IPS-15b (cell line): Measurements from ENCODE around the gene MEF2B.

ENCODE experiments used
- H3K27me3 ChIP-seq: one replicate; pipeline ENCODE4 v1.6.1; 2013; ENCODE audit warnings: low read length; ENCODE audit not compliant: control insufficient read depth, insufficient read depth
- H3K36me3 ChIP-seq: one replicate; pipeline ENCODE4 v1.6.1; 2013; ENCODE audit warnings: low read length; ENCODE audit not compliant: control insufficient read depth, insufficient read depth
- H3K4me1 ChIP-seq: one replicate; pipeline ENCODE4 v1.6.1; 2013; ENCODE audit warnings: mild to moderate bottlenecking, low read length; ENCODE audit not compliant: control insufficient read depth, insufficient read depth
- H3K4me3 ChIP-seq: one replicate; pipeline ENCODE4 v1.5.1; 2013; ENCODE audit warnings: low read depth, low read length
- H3K9ac ChIP-seq: one replicate; pipeline ENCODE4 v1.6.1; 2013; ENCODE audit warnings: low read depth, mild to moderate bottlenecking, low read length
- H3K9me3 ChIP-seq: one replicate; pipeline ENCODE4 v1.6.1; 2013; ENCODE audit warnings: mild to moderate bottlenecking, low read length; ENCODE audit not compliant: control insufficient read depth, insufficient read depth

The MEF2B gene

DNA sequence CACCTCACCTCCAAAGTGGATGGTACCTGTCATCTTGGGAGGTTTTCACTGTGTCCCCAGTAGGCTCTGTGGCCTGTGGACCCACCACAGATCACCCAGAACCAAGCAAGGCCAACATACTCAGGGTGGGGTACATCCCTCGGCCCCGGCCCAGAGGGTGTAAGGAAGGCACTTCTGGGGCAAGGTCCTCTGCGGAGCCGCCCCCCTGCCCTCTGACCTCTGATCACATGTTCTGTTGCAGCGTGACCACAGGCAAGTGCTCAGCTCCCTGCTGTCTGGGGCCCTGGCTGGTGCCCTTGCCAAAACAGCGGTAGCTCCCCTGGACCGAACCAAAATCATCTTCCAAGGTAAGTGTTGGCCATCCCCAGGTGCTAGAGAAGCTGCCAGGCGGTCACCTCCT, 68.5 kb downstream of the MEF2B start:
- Histone ChIP-seq H3K4me1 (peaks cover 4% of the 10 kb centered on the region), H3K9me3 (no peaks in the 10 kb centered on the region), H3K27me3 (no peaks in the 10 kb centered on the region)

DNA sequence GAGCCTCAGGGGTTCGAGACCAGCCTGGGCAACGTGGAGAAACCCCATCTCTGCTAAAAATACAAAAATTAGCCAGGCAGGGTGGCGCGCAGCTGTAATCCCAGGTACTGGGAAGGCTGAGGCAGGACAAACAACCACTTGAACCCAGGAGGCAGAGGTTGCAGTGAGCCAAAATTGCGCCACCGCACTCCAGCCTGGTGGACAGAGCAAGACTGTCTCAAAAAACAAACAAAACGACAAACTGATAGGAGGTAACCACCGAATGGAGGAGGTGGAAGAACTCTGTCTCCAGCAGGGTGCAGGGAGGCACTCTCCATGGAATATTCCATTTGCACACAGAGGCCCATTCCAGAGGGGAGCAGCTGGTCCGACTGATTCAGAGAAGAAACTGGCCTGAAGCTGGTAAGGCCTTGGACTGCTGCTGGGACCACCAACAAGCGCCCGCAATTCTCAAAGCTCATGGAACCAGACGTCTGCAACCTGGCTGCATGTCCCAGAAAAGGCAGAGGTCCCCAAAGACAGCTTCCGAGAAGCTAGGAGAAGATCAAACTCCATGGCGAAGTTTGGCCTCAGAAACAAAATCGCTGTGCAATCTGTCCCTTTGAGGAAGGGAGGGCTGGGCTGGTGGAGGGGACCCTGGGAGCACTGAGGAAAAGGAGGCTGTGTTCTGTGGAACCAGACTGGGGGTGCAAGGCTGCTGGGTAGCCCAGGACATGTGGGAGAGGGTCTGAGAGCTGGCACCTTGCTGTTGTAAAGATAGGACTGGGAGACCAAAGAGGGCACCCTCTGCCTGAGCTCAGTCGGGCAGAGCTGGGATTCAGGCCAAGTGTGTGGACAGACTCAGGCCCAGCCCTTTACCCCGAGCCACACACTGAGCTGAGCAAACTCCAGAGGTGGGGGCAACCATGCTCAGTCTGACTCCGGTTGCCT, 71.1 kb downstream of the MEF2B start:
- Histone ChIP-seq H3K27me3 (no peaks in the 10 kb centered on the region), H3K9me3 (no peaks in the 10 kb centered on the region), H3K4me1 (no peaks in the 10 kb centered on the region), H3K9ac (no peak overlapping the region), H3K36me3 (no peaks in the 10 kb centered on the region), H3K4me3 (no peak overlapping the region)

More for the DNA sequence above, 68.5 kb downstream of the MEF2B start:
- H3K36me3 ChIP-seq = no peaks in the 10 kb centered on the region
- H3K9ac ChIP-seq = no peak overlapping the region
- H3K4me3 ChIP-seq = no peak overlapping the region

DNA sequence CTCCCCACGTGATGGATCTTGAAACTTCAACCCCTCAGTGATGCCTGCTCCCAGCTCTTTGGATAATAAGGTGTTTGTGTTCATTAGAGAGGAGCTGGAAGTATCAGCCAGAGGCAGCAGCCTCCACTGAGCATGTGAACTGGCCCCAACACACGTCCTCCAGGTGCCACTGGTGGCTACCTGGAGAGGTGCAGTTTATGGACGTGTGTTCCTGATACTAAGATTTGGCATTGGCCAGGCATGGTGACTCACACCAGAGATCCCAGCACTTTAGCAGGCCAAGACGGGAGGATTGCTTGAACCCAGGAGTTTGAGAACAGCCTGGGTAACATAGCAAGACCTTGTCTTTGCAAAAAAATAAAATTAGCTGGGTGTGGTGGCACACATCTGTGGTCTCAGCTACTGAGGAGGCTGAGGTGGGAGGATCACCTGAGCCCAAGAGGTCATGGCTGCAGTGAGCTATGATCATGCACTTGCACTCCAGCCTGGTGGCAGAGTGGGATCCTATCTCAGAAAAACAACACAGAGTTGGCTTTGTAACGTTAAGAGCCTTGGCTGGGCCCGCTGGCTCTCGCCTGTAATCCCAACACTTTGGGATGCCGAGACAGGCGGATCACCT, 71.9 kb downstream of the MEF2B start:
- no peaks in the 10 kb centered on the region for H3K36me3 ChIP-seq
- H3K4me3 ChIP-seq = no peak overlapping the region
- no peaks in the 10 kb centered on the region for H3K4me1 ChIP-seq
- H3K27me3 ChIP-seq = no peaks in the 10 kb centered on the region
- H3K9me3 ChIP-seq = no peaks in the 10 kb centered on the region
- H3K9ac ChIP-seq = no peak overlapping the region

DNA sequence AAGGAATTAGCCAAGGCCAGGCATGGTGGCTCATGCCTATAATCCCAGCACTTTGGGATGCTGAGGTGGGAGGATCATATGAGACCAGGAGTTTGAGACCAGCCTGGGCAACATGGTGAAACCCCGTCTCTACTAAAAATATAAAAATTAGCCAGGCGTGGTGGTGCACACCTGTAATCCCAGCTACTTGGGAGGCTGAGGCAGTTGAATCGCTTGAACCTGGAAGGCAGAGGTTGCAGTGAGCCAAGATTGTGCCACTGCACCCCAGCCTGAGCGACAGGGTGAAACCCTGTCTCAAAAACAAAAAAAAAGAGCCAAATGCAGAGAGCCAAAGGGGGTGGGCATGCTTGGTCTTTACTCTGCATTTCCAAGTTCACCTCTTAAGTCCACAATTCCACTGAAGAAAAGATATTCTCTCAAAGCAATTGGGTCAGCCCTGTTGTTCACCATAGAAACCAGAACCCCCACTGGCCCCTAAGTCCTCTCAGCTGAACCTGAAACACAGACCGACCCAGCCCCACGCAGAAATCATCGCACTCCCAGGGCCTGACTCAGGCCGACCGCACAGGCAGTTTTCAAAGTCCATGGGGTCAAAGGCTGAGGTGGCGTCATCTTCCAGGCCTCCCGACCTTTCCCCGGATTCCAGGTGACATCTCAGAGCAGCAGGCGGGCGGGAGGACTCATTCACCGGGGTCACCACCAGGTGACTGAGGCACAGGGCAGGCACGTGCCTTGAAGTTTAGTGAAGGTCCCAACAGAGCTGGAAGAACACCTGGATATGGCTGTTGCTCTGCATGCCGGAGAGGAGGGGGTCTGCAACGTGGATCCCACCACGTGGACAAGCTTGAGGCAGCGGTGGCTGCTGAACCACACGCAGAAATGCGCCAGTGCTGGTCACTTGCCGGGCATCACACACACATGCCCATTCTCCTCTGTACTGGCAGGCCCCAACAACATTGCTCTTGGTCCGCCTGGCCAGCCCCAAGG, 73.1 kb downstream of the MEF2B start:
- Histone ChIP-seq H3K36me3 (no peaks in the 10 kb centered on the region), H3K9ac (no peak overlapping the region), H3K9me3 (no peaks in the 10 kb centered on the region), H3K27me3 (no peaks in the 10 kb centered on the region), H3K4me1 (no peaks in the 10 kb centered on the region), H3K4me3 (no peak overlapping the region)

DNA sequence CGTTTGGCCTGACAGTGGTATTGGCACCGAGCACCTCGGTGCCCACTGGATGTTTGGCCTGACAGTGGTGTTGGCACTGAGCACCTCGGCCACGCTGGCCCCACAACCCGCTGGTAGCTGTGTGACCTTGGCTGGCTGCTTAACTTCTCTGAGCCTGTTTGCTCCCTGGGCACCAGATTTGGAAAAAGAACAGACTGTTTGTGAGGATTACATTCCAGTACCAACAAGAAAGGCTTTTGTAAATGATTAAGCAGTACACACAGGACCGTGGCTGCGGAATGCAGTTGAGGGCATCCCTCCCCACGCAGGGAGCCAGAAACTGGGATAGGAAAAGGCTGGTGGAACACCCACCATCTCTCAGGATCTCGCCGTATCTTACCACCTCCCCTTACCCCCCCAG, 74.4 kb downstream of the MEF2B start:
- Histone ChIP-seq H3K4me1 (peaks cover 3% of the 10 kb centered on the region), H3K27me3 (no peaks in the 10 kb centered on the region), H3K36me3 (no peaks in the 10 kb centered on the region), H3K4me3 (no peak overlapping the region), H3K9ac (no peak overlapping the region), H3K9me3 (no peaks in the 10 kb centered on the region)
